Activated CD4-positive, alpha-beta memory T cell treated with anti-CD3 and anti-CD28 coated beads for 36 hours (primary cell): Measurements from ENCODE around the gene TDRD12. TPM values are rescaled to one million over a fixed set of nuclear protein-coding genes. Genes with fewer than 3 reads are reported as not detected.

Source experiments
- CTCF ChIA-PET: fragments of 350-600 bp; sonication (Branson Sonifier 250); formaldehyde crosslinking; loops from one replicate; lab custom pipeline; 2021; ENCODE audit warnings: antibody characterized with exemption, inconsistent platforms; lab: Charles Lee
- POLR2A ChIA-PET: fragments of 350-600 bp; sonication (Branson Sonifier 250); formaldehyde crosslinking; loops from one replicate; lab custom pipeline; 2021; ENCODE audit warnings: antibody characterized with exemption; lab: Charles Lee
- DNase-seq: peaks from one replicate; pipeline ENCODE4 v3.0.0-alpha.2; 2020
- H3K27ac Mint-ChIP-seq: one replicate; pipeline ENCODE4 v1.8.0; 2021; ENCODE audit warnings: mixed read lengths
- H3K27me3 Mint-ChIP-seq: one replicate; pipeline ENCODE4 v1.8.0; 2021; ENCODE audit warnings: mixed read lengths
- H3K36me3 Mint-ChIP-seq: one replicate; pipeline ENCODE4 v1.8.0; 2021; ENCODE audit warnings: mixed read lengths
- H3K4me1 Mint-ChIP-seq: one replicate; pipeline ENCODE4 v1.8.0; 2021; ENCODE audit warnings: low read depth, mixed read lengths
- H3K4me3 Mint-ChIP-seq: one replicate; pipeline ENCODE4 v1.8.0; 2021; ENCODE audit warnings: mild to moderate bottlenecking, mixed read lengths
- H3K9me3 Mint-ChIP-seq: one replicate; pipeline ENCODE4 v1.8.0; 2021; ENCODE audit warnings: mixed read lengths
- intact Hi-C: fragments of 100-400 bp; cut with micrococcal nuclease; formaldehyde crosslinking; loops from one replicate; pipeline ENCODE4 v1.15.1; 2023
- total RNA-seq, 2 experiments: library from RNA; stranded (reverse); gene quantifications; one replicate each; pipeline ENCODE4 v1.2.3, GENCODE V29; 2021

The TDRD12 gene
- total RNA-seq, 2 experiments from 2014 or later: 0.24 to 0.63 TPM

- Mint-ChIP-seq H3K4me1 (peaks cover 23% of the 10 kb centered on the region), H3K27ac (no peak overlapping the region), H3K27me3 (peaks cover 11% of the 10 kb centered on the region), H3K4me3 (peak overlapping the region; percentile 37), H3K9me3 (no peaks in the 10 kb centered on the region), H3K36me3 (peaks cover 2% of the 10 kb centered on the region)
- intact Hi-C loops: loop anchor here (5.0 kb wide), 1 partner anchor 295 kb away; the partner anchor contains the start of genes CEP89 and FAAP24
- CTCF ChIA-PET: interaction anchor here (1.1 kb wide), 1 partner anchor 19 kb away, joined by 3 read pairs; no protein-coding TSS in a partner anchor
- POLR2A ChIA-PET: interaction anchor here (1.6 kb wide), 1 partner anchor 15 kb away, joined by 5 read pairs; the partner anchor contains the start of gene NUDT19
- no peak for DNase-seq
Observed at GRCh38 chr19:32676895-32677359, 42.6 kb upstream of the TDRD12 start.

GRCh38 chr19:32677657-32678056 is 41.9 kb upstream of the TDRD12 start:
- no peak overlapping the region for H3K4me3 Mint-ChIP-seq
- POLR2A ChIA-PET: no interaction called here

GRCh38 chr19:32680986-32681385 is 38.6 kb upstream of the TDRD12 start:
- Mint-ChIP-seq H3K4me1 (peaks cover 4% of the 10 kb centered on the region), H3K36me3 (no peaks in the 10 kb centered on the region), H3K9me3 (no peaks in the 10 kb centered on the region), H3K27me3 (peaks cover 12% of the 10 kb centered on the region), H3K4me3 (no peak overlapping the region), H3K27ac (no peak overlapping the region)
- POLR2A ChIA-PET: no interaction called here
- CTCF ChIA-PET: no interaction called here
- intact Hi-C loops: no loop called here
- DNase-seq: no peak

More at GRCh38 chr19:32677657-32678056, 41.9 kb upstream of the TDRD12 start:
- H3K4me1 Mint-ChIP-seq: peaks cover 16% of the 10 kb centered on the region
- H3K27ac Mint-ChIP-seq: no peak overlapping the region
- DNase-seq: no peak
- peaks cover 15% of the 10 kb centered on the region for H3K27me3 Mint-ChIP-seq
- CTCF ChIA-PET: no interaction called here
- H3K9me3 Mint-ChIP-seq: no peaks in the 10 kb centered on the region
- intact Hi-C loops: loop anchor here (5.0 kb wide), 1 partner anchor 295 kb away; the partner anchor contains the start of genes CEP89 and FAAP24
- peaks cover 2% of the 10 kb centered on the region for H3K36me3 Mint-ChIP-seq

GRCh38 chr19:32682317-32682716 is 37.2 kb upstream of the TDRD12 start:
- DNase-seq: no peak
- peaks cover 2% of the 10 kb centered on the region for H3K4me1 Mint-ChIP-seq
- no peaks in the 10 kb centered on the region for H3K9me3 Mint-ChIP-seq
- no peaks in the 10 kb centered on the region for H3K36me3 Mint-ChIP-seq
- H3K27me3 Mint-ChIP-seq: peaks cover 7% of the 10 kb centered on the region
- H3K4me3 Mint-ChIP-seq: no peak overlapping the region
- intact Hi-C loops: no loop called here
- ChIA-PET POLR2A (no interaction called here), CTCF (no interaction called here)
- no peak overlapping the region for H3K27ac Mint-ChIP-seq

GRCh38 chr19:32686847-32687475 is 32.6 kb upstream of the TDRD12 start:
- POLR2A ChIA-PET: no interaction called here
- Mint-ChIP-seq H3K27me3 (peaks cover 3% of the 10 kb centered on the region), H3K9me3 (no peaks in the 10 kb centered on the region), H3K4me3 (no peak overlapping the region), H3K36me3 (no peaks in the 10 kb centered on the region), H3K27ac (no peak overlapping the region), H3K4me1 (peaks cover 14% of the 10 kb centered on the region)
- intact Hi-C loops: no loop called here
- CTCF ChIA-PET: interaction anchor here (0.8 kb wide), 1 partner anchor 12 kb away, joined by 3 read pairs; the partner anchor contains the start of genes ANKRD27 and RGS9BP
- DNase-seq: no peak

- POLR2A ChIA-PET: no interaction called here
- no peak overlapping the region for H3K27ac Mint-ChIP-seq
- H3K9me3 Mint-ChIP-seq: no peaks in the 10 kb centered on the region
- H3K36me3 Mint-ChIP-seq: peaks cover under 1% of the 10 kb centered on the region
- H3K4me3 Mint-ChIP-seq: no peak overlapping the region
- peaks cover 14% of the 10 kb centered on the region for H3K4me1 Mint-ChIP-seq
- intact Hi-C loops: no loop called here
- CTCF ChIA-PET: interaction anchor here (0.8 kb wide), 1 partner anchor 12 kb away, joined by 3 read pairs; the partner anchor contains the start of genes ANKRD27 and RGS9BP
- no peaks in the 10 kb centered on the region for H3K27me3 Mint-ChIP-seq
- DNase-seq: no peak
Observed at GRCh38 chr19:32687681-32688080, 31.9 kb upstream of the TDRD12 start.

GRCh38 chr19:32688311-32688710 is 31.3 kb upstream of the TDRD12 start:
- POLR2A ChIA-PET: no interaction called here

GRCh38 chr19:32691291-32691951 is 28.1 kb upstream of the TDRD12 start, which contains the start of gene NUDT19:
TSS of gene NUDT19 (plus strand) at chr19:32691821. CDS start at chr19:32691961, 140 bp downstream.
- POLR2A ChIA-PET: interaction anchor here (0.9 to 1.4 kb wide), 5 partner anchors 9 to 110 kb away, joined by 4 to 8 read pairs (median 5); partner anchors contain the start of genes ANKRD27, PDCD5 and RGS9BP
- peaks cover 23% of the 10 kb centered on the region for H3K36me3 Mint-ChIP-seq
- peak within 1 kb of the TSS; percentile 87 for H3K27ac Mint-ChIP-seq
- peak within 1 kb of the TSS; percentile 90 for H3K4me3 Mint-ChIP-seq
- intact Hi-C loops: loop anchor here (1.0 to 5.0 kb wide), 5 partner anchors 16 to 486 kb away; partner anchors contain the start of genes ANKRD27, FAAP24 and RGS9BP
- no peaks in the 10 kb centered on the region for H3K27me3 Mint-ChIP-seq
- peak; percentile 90 for DNase-seq
- peaks cover 47% of the 10 kb centered on the region for H3K4me1 Mint-ChIP-seq
- peaks cover 3% of the 10 kb centered on the region for H3K9me3 Mint-ChIP-seq
- CTCF ChIA-PET: interaction anchor here (0.6 kb wide), 1 partner anchor 304 kb away, joined by 4 read pairs; no protein-coding TSS in a partner anchor

More at GRCh38 chr19:32688311-32688710, 31.3 kb upstream of the TDRD12 start:
- Mint-ChIP-seq H3K4me3 (no peak overlapping the region), H3K36me3 (peaks cover 6% of the 10 kb centered on the region), H3K27me3 (no peaks in the 10 kb centered on the region), H3K27ac (no peak overlapping the region), H3K9me3 (peaks cover 2% of the 10 kb centered on the region), H3K4me1 (peaks cover 18% of the 10 kb centered on the region)
- no peak for DNase-seq
- CTCF ChIA-PET: no interaction called here
- intact Hi-C loops: no loop called here

- ChIA-PET POLR2A (interaction anchor here (0.9 to 1.4 kb wide), 5 partner anchors 8 to 111 kb away, joined by 4 to 8 read pairs (median 5); partner anchors contain the start of genes ANKRD27, PDCD5 and RGS9BP), CTCF (interaction anchor here (0.6 kb wide), 1 partner anchor 305 kb away, joined by 4 read pairs; no protein-coding TSS in a partner anchor)
- peak; percentile 76 for DNase-seq
- Mint-ChIP-seq H3K27me3 (no peaks in the 10 kb centered on the region), H3K4me3 (peak overlapping the region; percentile 90), H3K9me3 (peaks cover 3% of the 10 kb centered on the region), H3K27ac (peak overlapping the region; percentile 87), H3K4me1 (peaks cover 54% of the 10 kb centered on the region), H3K36me3 (peaks cover 24% of the 10 kb centered on the region)
- intact Hi-C loops: loop anchor here (1.0 to 5.0 kb wide), 5 partner anchors 17 to 485 kb away; partner anchors contain the start of genes ANKRD27, FAAP24 and RGS9BP
Observed at GRCh38 chr19:32691952-32692726, 27.4 kb upstream of the TDRD12 start.

- no peak for DNase-seq
- CTCF ChIA-PET: no interaction called here
- H3K36me3 Mint-ChIP-seq: peaks cover 30% of the 10 kb centered on the region
Observed at GRCh38 chr19:32692727-32693061, 26.9 kb upstream of the TDRD12 start.

More at GRCh38 chr19:32692727-32693061, 26.9 kb upstream of the TDRD12 start:
- Mint-ChIP-seq H3K4me1 (peaks cover 60% of the 10 kb centered on the region), H3K4me3 (peak overlapping the region; percentile 90), H3K27ac (peak overlapping the region; percentile 86), H3K9me3 (peaks cover 3% of the 10 kb centered on the region), H3K27me3 (no peaks in the 10 kb centered on the region)
- intact Hi-C loops: loop anchor here (5.0 kb wide), 3 partner anchors 100 to 485 kb away; no protein-coding TSS in a partner anchor
- POLR2A ChIA-PET: no interaction called here
